MM.1S (cell line): ENCODE measurements around the gene MVK.

Experiments used
- DNase-seq: peaks from one replicate; pipeline ENCODE4 v3.0.0-alpha.2; 2015
- H2AFZ ChIP-seq: fragments of 300-600 bp; sonication (generic); 2 replicates; pipeline ENCODE4 v1.6.0; 2016; ENCODE audit warnings: antibody characterized with exemption, low read length
- H3F3A ChIP-seq: fragments of 300-600 bp; sonication (generic); 2 replicates; pipeline ENCODE4 v1.6.1; 2016; ENCODE audit warnings: mild to moderate bottlenecking, antibody characterized with exemption, low read length, moderate library complexity, mixed read lengths; ENCODE audit not compliant: insufficient read depth
- H3K27ac ChIP-seq: fragments of 300-600 bp; sonication (generic); 2 replicates; pipeline ENCODE4 v1.5.1; 2016; ENCODE audit warnings: mild to moderate bottlenecking, low read length
- H3K27me3 ChIP-seq: fragments of 300-600 bp; sonication (generic); replicated peaks from 2 replicates; pipeline ENCODE4 v1.6.0; 2016; ENCODE audit warnings: low read length; ENCODE audit not compliant: insufficient read depth
- H3K36me3 ChIP-seq: fragments of 300-600 bp; sonication (generic); replicated peaks from 2 replicates; pipeline ENCODE4 v1.6.1; 2016; ENCODE audit warnings: mild to moderate bottlenecking, low read length, mixed read lengths; ENCODE audit not compliant: insufficient read depth
- H3K4me1 ChIP-seq: fragments of 300-600 bp; sonication (generic); 2 replicates; pipeline ENCODE4 v1.6.1; 2016; ENCODE audit warnings: low read length, mixed read lengths
- H3K4me2 ChIP-seq: fragments of 300-600 bp; sonication (generic); 2 replicates; pipeline ENCODE4 v1.6.0; 2016; ENCODE audit warnings: low read depth, low read length
- H3K4me3 ChIP-seq: fragments of 300-600 bp; sonication (generic); 2 replicates; pipeline ENCODE4 v1.5.1; 2016; ENCODE audit warnings: low read length, mixed read lengths
- H3K79me2 ChIP-seq: fragments of 300-600 bp; sonication (generic); 2 replicates; pipeline ENCODE4 v1.6.1; 2016; ENCODE audit warnings: mixed run types, low read length, mixed read lengths
- H3K9ac ChIP-seq: fragments of 300-600 bp; sonication (generic); 2 replicates; pipeline ENCODE4 v1.6.1; 2016; ENCODE audit warnings: low read length, mixed read lengths
- H3K9me2 ChIP-seq: fragments of 300-600 bp; sonication (generic); replicated peaks from 2 replicates; pipeline ENCODE4 v1.6.1; 2016; ENCODE audit warnings: mild to moderate bottlenecking, low read length, mixed read lengths; ENCODE audit not compliant: insufficient read depth
- H3K9me3 ChIP-seq: fragments of 300-600 bp; sonication (generic); replicated peaks from 2 replicates; pipeline ENCODE4 v1.6.1; 2016; ENCODE audit warnings: mild to moderate bottlenecking, low read length, mixed read lengths; ENCODE audit not compliant: insufficient read depth
- H4K20me1 ChIP-seq: fragments of 300-600 bp; sonication (generic); 2 replicates; pipeline ENCODE4 v1.6.1; 2016; ENCODE audit warnings: mild to moderate bottlenecking, low read length, moderate library complexity, mixed read lengths; ENCODE audit not compliant: insufficient read depth
- EZH2 ChIP-seq: fragments of 300-600 bp; sonication (generic); optimal IDR thresholded peaks from 2 replicates; pipeline ENCODE3; 2017; ENCODE audit warnings: low read depth, mild to moderate bottlenecking, antibody characterized with exemption, low read length, mixed read lengths
- EZH2phosphoT487 ChIP-seq: fragments of 300-600 bp; sonication (generic); IDR thresholded peaks from 2 replicates; pipeline ENCODE4 v1.6.1; 2018; ENCODE audit warnings: antibody characterized with exemption, low read length
- TF ChIP-seq, protein P1 (sequence below): fragments of 300-600 bp; sonication (generic); IDR thresholded peaks from 2 replicates; pipeline ENCODE4 v1.5.1; 2016; ENCODE audit warnings: antibody characterized with exemption, low read length, mixed read lengths

Gene MVK

DNA sequence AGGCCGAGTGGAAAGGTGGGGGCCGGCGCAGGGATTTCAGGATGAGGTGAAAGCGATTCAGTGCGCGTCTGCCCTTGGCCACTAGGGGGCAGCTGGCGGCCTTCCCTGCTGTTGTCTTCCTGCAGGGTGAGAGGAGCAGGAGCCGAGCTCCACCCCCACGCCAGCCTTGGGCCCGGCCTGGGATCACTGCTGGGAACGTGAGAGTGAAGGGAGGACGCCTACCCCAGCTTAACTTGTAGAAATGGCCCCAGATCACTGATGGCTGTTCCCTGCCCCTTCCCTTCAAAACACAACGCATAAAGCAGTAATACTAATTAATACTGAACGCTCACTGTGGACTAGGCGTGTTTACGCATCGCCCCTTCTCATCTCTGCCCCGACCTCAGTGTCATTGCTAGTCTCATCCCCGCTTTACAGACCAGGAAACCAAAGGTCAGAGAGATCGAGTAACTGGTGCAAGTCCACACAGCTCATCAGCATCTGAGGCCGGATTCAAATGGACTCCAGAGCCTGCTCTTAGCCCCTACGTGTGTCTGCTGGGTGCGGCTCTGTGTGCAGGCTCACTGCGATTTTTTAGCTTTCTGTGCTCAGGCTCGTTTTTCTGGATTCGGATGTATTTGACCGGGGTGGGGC lies 24.3 kb downstream of the MVK start:
- Histone ChIP-seq H3K79me2 (no peaks in the 10 kb centered on the region), H3K9me2 (no peaks in the 10 kb centered on the region), H2AFZ (no peak overlapping the region), H3K36me3 (no peaks in the 10 kb centered on the region), H3K9ac (no peak overlapping the region), H3K9me3 (no peaks in the 10 kb centered on the region), H4K20me1 (no peaks in the 10 kb centered on the region), H3K27me3 (no peaks in the 10 kb centered on the region), H3K4me3 (no peak overlapping the region), H3K4me1 (no peaks in the 10 kb centered on the region), H3K4me2 (no peak overlapping the region), H3F3A (no peaks in the 10 kb centered on the region), H3K27ac (no peak overlapping the region)
- peak; percentile 32 for DNase-seq
- TF ChIP-seq EZH2 = no peak
- TF ChIP-seq, protein P1, sequence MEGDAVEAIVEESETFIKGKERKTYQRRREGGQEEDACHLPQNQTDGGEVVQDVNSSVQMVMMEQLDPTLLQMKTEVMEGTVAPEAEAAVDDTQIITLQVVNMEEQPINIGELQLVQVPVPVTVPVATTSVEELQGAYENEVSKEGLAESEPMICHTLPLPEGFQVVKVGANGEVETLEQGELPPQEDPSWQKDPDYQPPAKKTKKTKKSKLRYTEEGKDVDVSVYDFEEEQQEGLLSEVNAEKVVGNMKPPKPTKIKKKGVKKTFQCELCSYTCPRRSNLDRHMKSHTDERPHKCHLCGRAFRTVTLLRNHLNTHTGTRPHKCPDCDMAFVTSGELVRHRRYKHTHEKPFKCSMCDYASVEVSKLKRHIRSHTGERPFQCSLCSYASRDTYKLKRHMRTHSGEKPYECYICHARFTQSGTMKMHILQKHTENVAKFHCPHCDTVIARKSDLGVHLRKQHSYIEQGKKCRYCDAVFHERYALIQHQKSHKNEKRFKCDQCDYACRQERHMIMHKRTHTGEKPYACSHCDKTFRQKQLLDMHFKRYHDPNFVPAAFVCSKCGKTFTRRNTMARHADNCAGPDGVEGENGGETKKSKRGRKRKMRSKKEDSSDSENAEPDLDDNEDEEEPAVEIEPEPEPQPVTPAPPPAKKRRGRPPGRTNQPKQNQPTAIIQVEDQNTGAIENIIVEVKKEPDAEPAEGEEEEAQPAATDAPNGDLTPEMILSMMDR = peak; percentile 65

DNA sequence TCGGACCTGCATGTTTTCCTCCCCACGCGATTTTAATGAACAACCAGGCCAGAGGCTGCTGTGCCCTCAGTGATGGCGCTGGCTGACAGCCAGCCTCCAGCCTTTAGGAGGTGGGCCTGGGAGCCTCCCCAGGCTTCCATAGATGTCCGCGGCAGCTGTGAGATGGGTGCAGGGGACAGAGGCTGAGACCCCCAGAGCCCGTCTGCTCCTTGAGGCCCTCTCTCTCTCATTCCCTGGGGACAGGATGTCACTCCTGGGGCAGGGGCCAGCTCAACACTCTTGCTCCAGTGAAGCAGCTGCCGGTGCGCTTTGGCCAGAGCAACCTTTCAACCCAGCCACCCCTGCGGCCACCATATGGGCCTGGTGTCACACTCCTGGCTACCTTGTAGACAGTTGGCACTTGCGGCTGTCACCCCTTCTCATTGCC lies 24.8 kb downstream of the MVK start:
- Histone ChIP-seq H3K4me2 (no peak overlapping the region), H3K4me1 (no peaks in the 10 kb centered on the region), H3F3A (no peaks in the 10 kb centered on the region), H3K79me2 (no peaks in the 10 kb centered on the region), H3K9ac (no peak overlapping the region), H3K4me3 (no peak overlapping the region), H3K27me3 (no peaks in the 10 kb centered on the region), H2AFZ (no peak overlapping the region), H4K20me1 (no peaks in the 10 kb centered on the region), H3K9me2 (no peaks in the 10 kb centered on the region), H3K27ac (no peak overlapping the region), H3K36me3 (no peaks in the 10 kb centered on the region), H3K9me3 (no peaks in the 10 kb centered on the region)
- TF ChIP-seq EZH2phosphoT487 (no peak), EZH2 (no peak)
- TF ChIP-seq, protein P1 = no peak
- no peak for DNase-seq

DNA sequence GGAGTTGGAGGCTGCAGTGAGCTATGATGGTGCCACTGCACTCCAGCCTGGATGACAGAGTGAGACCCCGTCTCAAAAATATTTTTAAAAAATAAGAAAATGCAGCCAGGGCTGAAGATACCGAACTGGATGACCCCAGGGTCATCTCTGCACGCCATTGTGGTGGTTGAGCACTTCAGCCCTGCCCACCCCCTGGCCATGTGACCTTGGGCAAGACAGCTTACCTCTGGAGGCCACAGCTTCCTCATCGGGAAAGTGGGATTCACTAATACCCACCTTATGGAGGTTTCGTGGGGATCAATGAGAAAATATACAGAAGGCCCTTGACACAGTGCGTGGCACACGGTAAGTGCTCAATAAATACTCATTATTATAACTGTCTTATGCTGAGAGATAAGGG lies 25.5 kb downstream of the MVK start:
- Histone ChIP-seq H3K27ac (no peak overlapping the region), H3K9me3 (no peaks in the 10 kb centered on the region), H3K4me1 (no peaks in the 10 kb centered on the region), H3K36me3 (no peaks in the 10 kb centered on the region), H3K4me3 (no peak overlapping the region), H3K4me2 (no peak overlapping the region), H3K9ac (no peak overlapping the region), H2AFZ (no peak overlapping the region), H3K79me2 (no peaks in the 10 kb centered on the region), H3K27me3 (no peaks in the 10 kb centered on the region), H4K20me1 (no peaks in the 10 kb centered on the region), H3K9me2 (no peaks in the 10 kb centered on the region), H3F3A (no peaks in the 10 kb centered on the region)
- TF ChIP-seq, protein P1 = no peak
- TF ChIP-seq EZH2 (no peak), EZH2phosphoT487 (no peak)
- no peak for DNase-seq
